ENCODE measurements around the gene WFDC2.
"Not testable (repeated sequence)": the region's sequence is repeated elsewhere in the genome, so short reads cannot be mapped to it uniquely, and the experiment has no call there.

Gene WFDC2

GRCh38 chr20:45452772-45453691, 16.5 kb upstream of the WFDC2 start:
- no peak for DNase-seq

GRCh38 chr20:45456632-45457031, 12.9 kb upstream of the WFDC2 start:
- no peak for DNase-seq

- DNase-seq: no peak
Measured at GRCh38 chr20:45459606-45460005, 9.9 kb upstream of the WFDC2 start.

GRCh38 chr20:45461225-45461624, 8.3 kb upstream of the WFDC2 start:
- DNase-seq: no peak

- no peak for DNase-seq
Measured at GRCh38 chr20:45462711-45463509, 6.6 kb upstream of the WFDC2 start.

- DNase-seq: no peak
Measured at GRCh38 chr20:45463709-45464108, 5.8 kb upstream of the WFDC2 start.

- DNase-seq: no peak
Measured at GRCh38 chr20:45465491-45466266, 3.9 kb upstream of the WFDC2 start.

GRCh38 chr20:45467172-45467571, 2.4 kb upstream of the WFDC2 start:
- DNase-seq: no peak

- no peak for DNase-seq
Measured at GRCh38 chr20:45467861-45468260, 1.7 kb upstream of the WFDC2 start.

- no peak for DNase-seq
Measured at GRCh38 chr20:45470262-45470931, 844 bp downstream of the WFDC2 start.

- no peak for DNase-seq
Measured at GRCh38 chr20:45470937-45471336, 1.4 kb downstream of the WFDC2 start.

GRCh38 chr20:45472286-45472685, 2.7 kb downstream of the WFDC2 start:
- DNase-seq: not testable (repeated sequence)

GRCh38 chr20:45477530-45478148, 8.1 kb downstream of the WFDC2 start:
- DNase-seq: not testable (repeated sequence)

GRCh38 chr20:45479822-45480221, 10.3 kb downstream of the WFDC2 start:
- no peak for DNase-seq

GRCh38 chr20:45484676-45485075, 15.1 kb downstream of the WFDC2 start:
- no peak for DNase-seq

GRCh38 chr20:45485388-45485787, 15.8 kb downstream of the WFDC2 start:
- DNase-seq: no peak

GRCh38 chr20:45487231-45487635, 17.7 kb downstream of the WFDC2 start:
- no peak for DNase-seq

- no peak for DNase-seq
Measured at GRCh38 chr20:45489083-45489531, 19.6 kb downstream of the WFDC2 start.

GRCh38 chr20:45495501-45495941, 26.0 kb downstream of the WFDC2 start:
- DNase-seq: no peak

GRCh38 chr20:45496166-45496565, 26.6 kb downstream of the WFDC2 start:
- no peak for DNase-seq

GRCh38 chr20:45497971-45498494, 28.5 kb downstream of the WFDC2 start:
- DNase-seq: no peak

- no peak for DNase-seq
Measured at GRCh38 chr20:45500022-45500421, 30.5 kb downstream of the WFDC2 start.
